Measurements from ENCODE around the gene PNMA3.

Gene PNMA3

GRCh38 chrX:153032397-153033118 is 23.7 kb upstream of the PNMA3 start:
- Histone ChIP-seq H3K4me2 (ENCODE audit: low read depth, low read length, poor library complexity, severe bottlenecking) (peak overlapping the region; percentile 59), H3F3A (ENCODE audit: insufficient read depth) (no peaks in the 10 kb centered on the region), H2AFZ (ENCODE audit: low read depth, low read length, severe bottlenecking) (peak overlapping the region; percentile 94), H3K27ac (ENCODE audit: low read depth, low read length) (no peak overlapping the region), H3K4me3 (ENCODE audit: insufficient read depth, low read length, poor library complexity, severe bottlenecking) (peak overlapping the region; percentile 18), H3K9me2 (replicated peaks; ENCODE audit: insufficient read depth, low read length) (no peaks in the 10 kb centered on the region), H4K20me1 (ENCODE audit: low read depth, low read length) (no peaks in the 10 kb centered on the region), H3K27me3 (ENCODE audit: low read length) (no peaks in the 10 kb centered on the region), H3K9me3 (ENCODE audit: insufficient read depth, low read length) (no peaks in the 10 kb centered on the region), H3K9ac (ENCODE audit: low read length) (peak overlapping the region; percentile 24; the same call in 1 of the 2 replicates), H3K79me2 (ENCODE audit: insufficient read depth, low read length) (no peaks in the 10 kb centered on the region), H3K36me3 (ENCODE audit: low read length) (no peaks in the 10 kb centered on the region)
- TF ChIP-seq, protein P1, sequence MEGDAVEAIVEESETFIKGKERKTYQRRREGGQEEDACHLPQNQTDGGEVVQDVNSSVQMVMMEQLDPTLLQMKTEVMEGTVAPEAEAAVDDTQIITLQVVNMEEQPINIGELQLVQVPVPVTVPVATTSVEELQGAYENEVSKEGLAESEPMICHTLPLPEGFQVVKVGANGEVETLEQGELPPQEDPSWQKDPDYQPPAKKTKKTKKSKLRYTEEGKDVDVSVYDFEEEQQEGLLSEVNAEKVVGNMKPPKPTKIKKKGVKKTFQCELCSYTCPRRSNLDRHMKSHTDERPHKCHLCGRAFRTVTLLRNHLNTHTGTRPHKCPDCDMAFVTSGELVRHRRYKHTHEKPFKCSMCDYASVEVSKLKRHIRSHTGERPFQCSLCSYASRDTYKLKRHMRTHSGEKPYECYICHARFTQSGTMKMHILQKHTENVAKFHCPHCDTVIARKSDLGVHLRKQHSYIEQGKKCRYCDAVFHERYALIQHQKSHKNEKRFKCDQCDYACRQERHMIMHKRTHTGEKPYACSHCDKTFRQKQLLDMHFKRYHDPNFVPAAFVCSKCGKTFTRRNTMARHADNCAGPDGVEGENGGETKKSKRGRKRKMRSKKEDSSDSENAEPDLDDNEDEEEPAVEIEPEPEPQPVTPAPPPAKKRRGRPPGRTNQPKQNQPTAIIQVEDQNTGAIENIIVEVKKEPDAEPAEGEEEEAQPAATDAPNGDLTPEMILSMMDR (IDR thresholded peaks at IDR 0.05; ENCODE audit: insufficient read depth, low read length, poor library complexity, severe bottlenecking) = peak; percentile 27
- TF ChIP-seq EZH2phosphoT487 (conservative IDR thresholded peaks at IDR 0.05; ENCODE audit: low read length) = no peak

DNA sequence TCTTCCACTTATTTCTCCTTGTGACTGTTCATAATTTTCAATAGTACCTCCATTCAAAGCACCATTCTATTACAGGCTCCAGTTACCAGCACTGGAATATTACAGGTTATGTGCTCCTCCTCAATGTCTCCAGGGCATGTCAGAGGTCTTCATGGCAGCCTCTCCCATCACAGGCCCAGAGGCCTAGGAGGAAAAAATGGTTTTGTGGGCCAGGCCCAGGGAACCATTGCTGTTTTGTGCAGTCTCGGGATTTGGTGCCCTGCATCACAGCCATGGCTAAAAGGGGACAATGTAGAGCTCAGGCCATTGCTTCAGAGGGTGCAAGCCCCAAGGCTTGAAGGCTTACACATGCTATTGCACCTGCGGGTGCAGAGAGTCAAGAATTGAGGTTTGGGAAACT is 7.2 kb upstream of the PNMA3 start:
- no peak overlapping the region for H3K27ac ChIP-seq (ENCODE audit: low read depth, low read length)
- TF ChIP-seq, protein P1 (IDR thresholded peaks at IDR 0.05; ENCODE audit: insufficient read depth, low read length, poor library complexity, severe bottlenecking) = no peak
- TF ChIP-seq EZH2phosphoT487 (conservative IDR thresholded peaks at IDR 0.05; ENCODE audit: low read length) = no peak
- H3F3A ChIP-seq (ENCODE audit: insufficient read depth) = no peaks in the 10 kb centered on the region
- no peaks in the 10 kb centered on the region for H3K36me3 ChIP-seq (ENCODE audit: low read length)
- H3K79me2 ChIP-seq (ENCODE audit: insufficient read depth, low read length) = no peaks in the 10 kb centered on the region
- no peak overlapping the region for H3K4me3 ChIP-seq (ENCODE audit: insufficient read depth, low read length, poor library complexity, severe bottlenecking)
- no peaks in the 10 kb centered on the region for H4K20me1 ChIP-seq (ENCODE audit: low read depth, low read length)
- H3K9me2 ChIP-seq (replicated peaks; ENCODE audit: insufficient read depth, low read length) = no peaks in the 10 kb centered on the region
- no peaks in the 10 kb centered on the region for H3K9me3 ChIP-seq (ENCODE audit: insufficient read depth, low read length)
- no peaks in the 10 kb centered on the region for H3K27me3 ChIP-seq (ENCODE audit: low read length)
- H3K4me2 ChIP-seq (ENCODE audit: low read depth, low read length, poor library complexity, severe bottlenecking) = no peak overlapping the region
- no peak overlapping the region for H2AFZ ChIP-seq (ENCODE audit: low read depth, low read length, severe bottlenecking)
- no peak overlapping the region for H3K9ac ChIP-seq (ENCODE audit: low read length)

DNA sequence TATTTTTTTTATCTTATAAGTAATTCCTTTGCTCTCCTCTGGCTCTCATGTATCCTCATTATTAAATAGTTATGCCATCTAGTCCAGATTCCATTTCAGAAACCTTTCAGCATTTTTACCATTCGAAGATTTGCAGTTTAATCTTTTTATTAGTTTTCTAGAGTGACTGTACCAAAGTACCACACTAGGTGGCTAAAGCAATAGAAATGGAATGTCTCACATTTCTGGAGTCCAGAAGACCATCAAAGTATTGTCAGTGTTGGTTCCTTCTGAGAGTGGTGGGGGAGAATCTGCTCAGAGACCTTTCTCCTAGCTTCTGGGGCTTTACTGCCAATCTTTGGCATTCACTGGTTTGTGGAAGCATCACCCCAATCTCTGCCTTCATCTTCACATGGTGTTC is 3.7 kb upstream of the PNMA3 start:
- Histone ChIP-seq H3K4me3 (ENCODE audit: insufficient read depth, low read length, poor library complexity, severe bottlenecking) (no peak overlapping the region), H3K79me2 (ENCODE audit: insufficient read depth, low read length) (no peaks in the 10 kb centered on the region), H3K9me3 (ENCODE audit: insufficient read depth, low read length) (no peaks in the 10 kb centered on the region), H3F3A (ENCODE audit: insufficient read depth) (no peaks in the 10 kb centered on the region), H3K27ac (ENCODE audit: low read depth, low read length) (no peak overlapping the region), H3K9ac (ENCODE audit: low read length) (no peak overlapping the region), H3K9me2 (replicated peaks; ENCODE audit: insufficient read depth, low read length) (no peaks in the 10 kb centered on the region), H4K20me1 (ENCODE audit: low read depth, low read length) (no peaks in the 10 kb centered on the region), H3K27me3 (ENCODE audit: low read length) (no peaks in the 10 kb centered on the region), H2AFZ (ENCODE audit: low read depth, low read length, severe bottlenecking) (no peak overlapping the region), H3K4me2 (ENCODE audit: low read depth, low read length, poor library complexity, severe bottlenecking) (no peak overlapping the region), H3K36me3 (ENCODE audit: low read length) (no peaks in the 10 kb centered on the region)
- TF ChIP-seq, protein P1 (IDR thresholded peaks at IDR 0.05; ENCODE audit: insufficient read depth, low read length, poor library complexity, severe bottlenecking) = no peak
- no peak for TF ChIP-seq EZH2phosphoT487 (conservative IDR thresholded peaks at IDR 0.05; ENCODE audit: low read length)
